Inflammatory macrophage (primary cell): ENCODE results near the gene MITF.
"Not testable (repeated sequence)": the region's sequence is repeated elsewhere in the genome, so short reads cannot be mapped to it uniquely, and the experiment has no call there.

ENCODE experiments used
- DNase-seq, 2 donors: peaks; one replicate each; pipeline ENCODE4 v3.0.0-alpha.2; 2020 to 2022

The MITF gene

DNA sequence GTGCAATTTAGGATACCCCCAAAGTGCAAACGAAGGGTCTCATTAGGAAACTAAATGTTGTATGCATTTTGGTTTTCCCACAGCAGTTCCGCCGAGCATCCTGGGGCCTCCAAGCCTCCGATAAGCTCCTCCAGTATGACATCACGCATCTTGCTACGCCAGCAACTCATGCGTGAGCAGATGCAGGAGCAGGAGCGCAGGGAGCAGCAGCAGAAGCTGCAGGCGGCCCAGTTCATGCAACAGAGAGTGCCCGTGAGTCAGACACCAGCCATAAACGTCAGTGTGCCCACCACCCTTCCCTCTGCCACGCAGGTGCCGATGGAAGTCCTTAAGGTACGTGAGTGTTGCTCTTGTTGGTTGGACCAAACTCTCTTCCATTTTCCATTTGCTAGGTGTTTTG is 139.8 kb downstream of the MITF start:
- DNase-seq, result no peak

DNA sequence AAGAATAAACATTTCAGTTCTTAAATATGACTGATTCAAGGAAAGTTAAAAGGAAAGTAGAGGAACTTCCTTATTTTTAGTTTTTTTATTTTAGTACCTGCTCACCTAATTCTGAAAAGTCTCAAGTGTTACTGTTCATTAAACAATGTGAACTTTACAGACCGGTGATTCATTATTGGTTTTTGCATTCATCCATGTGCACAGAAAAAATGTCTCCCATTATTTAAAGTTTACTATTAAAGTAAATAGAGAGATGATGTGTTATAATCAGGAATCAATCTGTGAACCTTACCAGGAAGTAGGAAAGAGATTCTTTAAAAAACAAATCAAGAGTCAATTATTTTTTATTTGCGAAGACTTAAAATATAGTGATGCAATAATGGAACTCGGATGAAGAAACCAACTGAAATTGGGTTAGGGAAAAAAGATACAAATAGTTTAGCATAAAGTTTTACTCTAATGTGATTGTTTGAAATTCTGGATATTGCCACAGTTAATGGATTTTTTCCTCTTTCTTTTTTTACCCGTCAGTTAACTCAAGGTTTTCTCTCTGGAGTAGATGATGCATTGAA is 140.9 kb downstream of the MITF start:
- DNase-seq, result no peak

DNA sequence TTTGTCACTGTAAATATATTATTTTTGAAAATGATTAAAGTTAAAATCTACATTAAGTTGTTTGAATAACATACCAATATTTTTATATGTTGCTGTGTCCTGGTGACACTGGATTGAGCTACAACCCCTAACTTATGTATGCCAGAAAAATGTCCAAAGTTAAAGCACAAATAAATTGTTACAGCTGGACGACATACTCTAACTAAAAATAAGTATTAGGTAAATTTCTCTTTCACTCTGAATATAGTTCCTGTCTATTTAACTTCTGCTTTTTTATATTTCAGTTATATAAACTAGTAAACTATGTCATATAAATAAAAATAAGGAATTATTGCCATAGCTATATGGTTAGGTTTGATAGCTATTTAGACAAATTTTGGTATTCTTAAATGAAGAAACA is 141.8 kb downstream of the MITF start:
- peak in 1 of 2 donors; percentile 70 for DNase-seq

DNA sequence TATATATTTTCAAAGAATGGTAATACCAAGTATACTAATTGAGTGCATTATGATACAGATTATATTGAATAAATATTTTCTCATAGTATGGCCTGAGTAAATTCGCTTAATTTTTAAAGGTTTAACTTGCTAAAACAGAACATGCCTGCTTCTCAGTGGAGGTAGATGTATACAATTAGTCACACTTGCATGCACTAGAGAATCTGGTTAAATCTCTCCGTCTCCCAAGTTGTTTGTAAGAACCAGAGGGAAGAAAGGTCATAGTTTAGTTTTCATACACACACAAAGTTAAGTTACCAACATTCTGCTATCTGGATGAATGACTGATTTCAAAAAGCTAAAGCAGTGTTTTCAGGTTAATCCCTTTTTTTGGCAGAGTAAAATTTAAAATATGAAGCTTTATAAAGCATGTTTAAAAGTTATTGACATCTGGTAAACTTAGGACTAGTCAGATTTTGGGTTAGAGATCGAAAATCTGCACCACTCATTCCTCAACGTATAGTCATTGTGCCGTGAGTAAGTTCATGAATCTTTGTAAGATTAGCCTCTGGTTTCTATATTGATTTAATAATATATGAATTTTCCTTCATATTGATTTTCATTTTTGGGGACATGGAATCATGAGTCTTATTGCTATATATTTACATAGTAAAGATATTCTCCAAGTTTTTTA is 142.6 kb downstream of the MITF start:
- no peak for DNase-seq

DNA sequence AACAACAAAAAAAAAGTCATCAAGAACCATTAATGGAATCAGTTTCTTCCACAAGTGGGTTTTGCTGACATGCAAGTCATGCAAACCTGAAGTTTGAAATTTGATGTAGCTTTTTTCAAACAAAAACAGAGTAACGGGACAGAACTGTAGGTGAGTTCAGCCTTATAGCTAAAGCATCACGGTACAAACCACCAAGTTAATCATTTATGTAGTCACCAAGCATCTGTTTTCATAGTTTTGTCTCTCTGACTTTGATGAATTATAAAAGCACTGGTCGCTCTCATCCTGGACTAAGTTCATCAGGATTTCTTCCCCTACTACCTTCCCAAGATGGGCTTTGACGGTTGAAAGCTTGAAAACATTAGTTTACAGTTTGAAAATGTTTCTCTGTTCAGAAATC is 143.3 kb downstream of the MITF start:
- no peak for DNase-seq

DNA sequence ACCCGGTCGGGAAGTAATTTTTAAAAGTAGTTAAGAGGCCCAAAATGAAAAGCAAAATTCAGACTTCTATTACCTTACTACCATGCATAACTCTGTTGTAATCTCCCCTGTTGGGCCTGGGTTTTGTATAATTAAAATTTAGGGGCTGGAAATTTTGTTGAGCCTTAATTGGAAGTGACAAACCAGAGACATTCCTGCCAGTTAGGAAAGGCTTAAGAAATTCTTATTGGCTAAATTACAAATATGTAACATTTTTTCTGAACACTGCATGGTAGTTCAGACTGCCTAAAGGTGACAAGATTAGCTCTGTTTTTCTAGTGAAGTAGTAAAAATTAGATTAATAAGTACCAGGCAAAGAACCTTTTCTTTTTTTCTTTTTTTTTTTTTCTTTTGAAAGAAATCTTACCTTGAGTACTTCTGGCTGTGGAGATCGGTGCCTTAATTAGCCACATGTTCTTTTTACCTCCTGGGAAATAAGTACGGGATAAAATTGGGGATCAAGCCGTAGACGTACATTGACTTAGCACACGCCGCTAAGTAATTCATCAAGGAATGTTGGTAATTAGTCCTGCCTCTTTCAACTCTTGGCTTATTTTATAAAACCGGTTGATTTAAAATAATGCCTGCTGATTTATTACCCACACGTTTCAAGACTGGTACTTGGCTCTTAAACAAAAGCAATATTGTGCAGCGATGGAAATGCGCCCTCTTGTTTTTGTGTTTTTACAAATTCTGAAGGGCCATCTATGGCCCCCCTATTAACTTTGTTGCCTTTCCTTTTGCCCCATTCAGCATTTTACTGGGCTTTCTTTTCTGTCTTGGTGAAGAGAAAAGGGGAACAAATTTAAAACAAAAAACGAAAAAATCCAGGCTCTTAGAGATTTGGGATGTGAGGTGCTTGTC is 149.0 kb downstream of the MITF start:
- no peak for DNase-seq

DNA sequence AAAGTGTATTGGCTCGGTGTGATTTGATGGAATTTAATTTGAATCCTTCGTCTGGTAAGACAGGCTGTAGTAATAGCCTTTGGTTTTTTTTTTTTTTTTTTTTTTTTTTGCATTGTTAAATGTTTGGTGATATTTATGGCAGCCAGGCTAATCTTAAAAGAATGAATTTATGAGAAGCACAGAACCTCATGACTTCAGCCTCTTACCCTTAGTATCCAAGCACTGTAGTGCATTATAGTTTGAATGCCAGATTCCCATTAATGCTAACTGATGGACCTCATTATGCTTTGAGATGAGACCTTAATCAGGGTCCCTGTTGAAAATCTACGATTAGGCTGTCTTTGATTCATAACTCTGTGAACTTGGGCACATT is 149.7 kb downstream of the MITF start:
- no peak for DNase-seq

DNA sequence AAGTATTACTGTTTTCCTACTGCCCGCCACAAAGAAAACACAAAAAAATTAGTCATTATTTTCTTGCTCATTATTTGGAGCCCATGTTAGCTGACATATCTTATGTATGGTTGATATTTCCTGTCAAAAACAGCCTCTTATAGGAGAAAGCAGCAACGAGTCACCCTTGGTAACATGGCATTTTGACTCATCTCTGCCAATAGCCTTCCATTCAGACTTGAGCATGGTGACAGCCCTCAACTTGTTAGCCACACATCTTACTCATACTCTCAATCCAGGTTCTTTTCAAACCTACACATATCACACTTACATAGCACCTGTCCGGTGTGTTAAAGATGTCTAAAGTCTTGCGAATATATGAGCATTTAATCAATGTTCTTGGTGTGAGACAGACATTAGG is 150.8 kb downstream of the MITF start:
- DNase-seq, result no peak

DNA sequence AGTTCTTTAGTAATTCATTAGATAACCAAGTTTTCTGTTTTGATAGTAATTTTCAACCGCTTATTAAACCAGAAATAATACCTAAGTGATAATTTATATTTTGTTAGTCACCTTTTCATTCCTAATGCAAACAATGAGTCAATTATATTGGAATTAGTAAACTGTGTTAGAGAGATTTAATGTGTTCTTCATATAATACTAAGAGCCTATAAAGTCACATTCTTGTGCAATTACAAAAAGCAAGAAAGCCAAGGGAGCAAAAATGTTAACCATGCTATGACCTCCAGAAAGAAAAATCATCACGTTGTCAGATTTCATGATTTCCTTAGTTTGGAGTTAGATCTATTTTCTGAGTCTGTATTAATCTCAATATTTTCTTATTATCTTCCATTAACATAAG is 151.4 kb downstream of the MITF start:
- DNase-seq, result no peak

DNA sequence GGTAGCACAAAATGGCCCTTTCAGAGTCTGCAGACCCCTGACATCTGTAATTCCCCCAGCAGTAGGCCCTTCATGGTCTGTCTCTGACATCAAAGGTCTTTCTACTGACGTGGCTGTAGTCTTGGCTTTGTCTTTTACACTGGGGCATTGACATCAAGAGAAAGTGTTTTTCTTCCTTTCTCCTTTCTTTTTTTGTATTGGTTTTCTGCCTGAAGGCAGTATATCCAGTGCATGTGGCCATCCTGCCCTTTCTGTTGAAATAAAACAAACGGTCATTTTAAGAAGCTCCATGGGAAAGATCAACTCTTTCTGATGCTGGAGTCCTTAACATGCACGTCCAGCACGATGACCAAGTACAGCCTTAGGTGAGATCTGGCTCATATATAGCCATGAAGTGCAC is 153.4 kb downstream of the MITF start:
- DNase-seq, result no peak

DNA sequence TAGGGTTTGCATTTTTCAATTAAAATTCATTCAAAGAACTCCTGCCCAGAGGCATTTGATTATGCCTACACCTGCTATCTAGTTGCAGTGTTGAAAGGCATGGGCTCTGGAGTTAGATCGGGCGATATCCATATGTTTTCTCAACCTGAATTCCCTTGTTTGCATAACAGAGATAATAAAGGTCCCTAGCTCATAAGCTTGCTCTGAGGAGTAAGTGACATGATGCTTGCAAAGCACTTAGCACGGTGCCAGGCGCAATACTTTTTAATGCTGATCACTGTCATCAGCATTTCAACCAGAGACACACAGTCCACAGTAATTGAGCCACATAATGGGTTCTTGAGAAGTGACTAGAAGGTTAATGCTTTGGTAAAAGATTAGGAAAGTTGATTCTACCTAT is 154.0 kb downstream of the MITF start:
- no peak for DNase-seq

DNA sequence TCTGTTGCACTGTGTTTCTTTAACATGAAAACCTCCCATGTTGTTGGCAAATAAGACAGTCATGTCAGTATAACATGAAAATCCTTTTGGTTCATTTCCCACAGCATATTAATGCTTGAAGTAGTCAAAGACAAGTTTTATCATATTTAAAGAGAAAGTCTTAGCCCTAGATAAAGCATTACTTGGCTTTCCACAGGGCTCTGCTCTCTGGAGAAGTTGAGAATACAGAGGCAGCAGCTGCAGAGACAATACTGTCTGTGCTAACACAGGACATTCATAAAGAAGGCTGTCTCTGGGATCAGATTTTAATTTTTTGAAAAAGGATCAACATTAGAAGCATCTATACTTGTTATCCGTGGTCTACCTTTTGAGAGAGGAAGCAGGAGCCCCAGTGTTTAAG is 156.8 kb downstream of the MITF start:
- no peak for DNase-seq

DNA sequence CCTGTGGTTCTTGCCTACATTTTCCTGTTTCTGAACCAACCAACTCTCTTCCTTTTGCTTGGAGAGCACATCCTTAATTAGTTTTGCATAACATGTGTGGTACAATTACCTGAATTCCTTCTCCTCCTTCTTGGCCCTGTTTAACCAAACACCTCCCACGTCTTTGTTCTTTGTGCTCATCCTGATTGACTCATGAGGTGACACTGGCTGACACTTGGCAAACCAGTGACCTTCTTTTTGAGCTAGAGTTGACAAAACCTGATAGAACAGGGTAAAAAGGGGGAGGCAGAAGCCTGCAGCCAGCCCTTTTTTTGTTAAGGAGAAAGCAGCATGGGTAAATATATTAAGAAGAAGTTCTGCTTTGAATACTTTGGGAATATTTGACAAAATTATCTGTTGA is 161.1 kb downstream of the MITF start:
- no peak for DNase-seq

DNA sequence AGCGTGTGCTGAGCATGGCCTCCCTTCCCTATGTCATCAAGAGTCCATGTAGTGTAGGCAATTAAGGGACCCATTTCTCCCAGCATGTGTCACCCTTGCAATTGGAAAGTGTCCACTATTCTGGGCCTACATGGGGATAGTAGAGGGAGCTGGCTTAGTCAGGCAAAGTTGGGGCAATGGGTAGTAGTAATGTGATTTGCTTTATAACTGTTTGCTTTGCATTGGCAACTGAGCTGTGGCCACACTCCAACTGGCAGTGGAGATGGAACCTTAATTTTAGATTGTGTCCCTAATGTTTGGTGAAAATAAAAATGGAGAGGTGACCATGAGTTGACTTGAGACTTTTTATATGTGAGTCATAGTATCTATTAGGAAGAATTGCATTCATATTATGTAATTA is 162.5 kb downstream of the MITF start:
- no peak for DNase-seq

DNA sequence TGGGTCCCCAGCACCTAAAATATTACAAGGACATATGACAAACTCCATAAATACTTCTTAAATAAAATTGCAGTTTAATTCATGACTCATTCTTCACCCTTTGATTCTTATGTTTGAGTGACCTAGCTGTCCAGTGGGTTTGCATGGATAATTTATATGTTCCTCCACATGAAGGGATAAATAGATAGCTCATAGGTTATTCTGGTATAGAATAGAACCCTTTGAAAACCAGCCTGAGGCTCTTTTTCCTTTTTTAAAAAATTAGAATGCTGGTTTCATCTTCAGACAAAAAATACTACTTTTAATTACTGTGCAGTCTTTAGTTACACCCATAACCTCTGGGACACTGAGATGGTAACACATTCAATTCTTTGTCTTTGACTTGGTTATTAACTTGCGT is 163.1 kb downstream of the MITF start:
- DNase-seq, result no peak

DNA sequence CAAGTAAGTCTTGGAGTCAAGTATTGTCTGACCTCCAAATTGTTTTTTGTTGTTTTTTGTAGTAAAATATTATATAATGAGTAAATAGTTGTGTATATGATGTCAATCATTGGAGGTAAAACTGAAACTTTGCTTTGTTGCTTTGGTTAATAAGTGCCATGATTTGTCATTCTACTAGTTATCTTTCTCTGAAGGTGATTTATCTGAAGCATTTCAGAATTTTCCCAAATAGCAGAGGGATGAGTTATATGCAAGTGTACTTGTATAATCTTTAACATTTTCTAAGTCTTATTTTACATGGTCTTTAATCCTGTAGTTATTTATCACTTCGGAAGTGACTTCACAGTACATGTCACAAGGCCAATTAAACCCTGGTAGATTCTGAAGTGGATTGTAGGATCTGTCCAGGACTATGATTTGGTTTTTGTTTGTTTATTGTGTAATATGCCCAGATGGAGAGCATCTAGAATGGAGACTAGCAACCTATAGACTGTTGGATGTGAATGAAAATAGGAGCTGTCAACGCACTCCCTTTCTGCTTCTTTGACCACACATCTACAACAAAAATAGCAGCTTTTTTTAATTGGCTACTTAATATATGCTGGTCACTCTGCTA is 167.2 kb downstream of the MITF start:
- no peak for DNase-seq

DNA sequence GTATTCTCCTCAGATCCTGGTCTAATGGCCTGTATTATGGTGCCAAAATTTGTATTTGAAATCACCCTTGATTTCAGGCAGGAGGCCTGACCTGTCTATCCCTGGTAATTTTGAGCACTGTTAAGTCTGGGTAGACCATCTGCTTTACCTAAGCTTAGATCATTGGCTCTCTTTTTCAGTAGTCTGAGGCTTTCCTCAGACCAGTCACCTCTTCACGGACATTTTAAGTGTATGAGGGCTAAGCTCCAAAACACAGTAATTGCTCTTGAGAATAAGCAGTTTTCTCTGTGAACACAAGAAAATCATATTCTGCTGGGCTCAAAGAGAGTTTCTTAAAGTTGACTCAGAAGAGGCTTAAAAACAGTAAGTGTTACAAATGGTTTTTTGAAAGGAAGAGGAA is 168.3 kb downstream of the MITF start:
- DNase-seq, result no peak

DNA sequence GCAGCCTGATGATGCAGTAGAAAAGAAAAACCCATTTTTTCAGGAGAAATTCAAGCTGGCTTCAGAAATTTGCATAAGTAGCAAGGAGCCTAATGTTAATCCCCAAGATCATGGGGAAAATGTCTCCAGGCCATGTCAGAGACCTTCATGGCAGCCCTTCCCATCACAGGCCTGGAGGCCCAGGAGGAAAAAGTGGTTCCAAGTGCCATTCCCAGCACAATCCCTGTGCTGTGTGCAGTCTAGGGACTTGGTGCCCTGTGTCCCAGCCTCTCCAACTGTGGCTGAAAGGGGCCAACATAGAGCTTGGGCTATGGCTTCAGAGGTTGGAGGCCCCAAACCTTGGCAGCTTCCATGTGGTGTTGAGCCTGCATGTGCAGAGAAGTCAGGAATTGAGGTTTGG is 170.6 kb downstream of the MITF start:
- DNase-seq, result not testable (repeated sequence)

DNA sequence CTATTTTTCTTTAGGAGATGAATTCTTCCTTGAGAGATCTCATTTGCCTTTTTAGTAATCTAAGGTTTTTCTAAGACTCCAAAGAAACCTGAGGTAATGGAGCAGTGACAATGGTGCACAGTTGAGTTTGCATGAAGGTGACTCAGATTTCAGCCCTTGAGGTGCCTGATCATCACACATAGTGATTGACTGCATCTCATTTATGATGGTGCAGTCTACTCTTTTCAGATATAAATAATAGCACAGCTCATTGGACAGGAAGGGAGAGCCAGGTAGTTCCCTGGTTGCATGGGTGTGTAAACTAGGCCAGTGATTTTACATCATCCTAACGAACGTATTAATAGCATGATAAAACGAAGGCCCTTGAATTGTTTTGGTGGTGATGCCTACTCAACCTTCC is 174.2 kb downstream of the MITF start:
- no peak for DNase-seq

DNA sequence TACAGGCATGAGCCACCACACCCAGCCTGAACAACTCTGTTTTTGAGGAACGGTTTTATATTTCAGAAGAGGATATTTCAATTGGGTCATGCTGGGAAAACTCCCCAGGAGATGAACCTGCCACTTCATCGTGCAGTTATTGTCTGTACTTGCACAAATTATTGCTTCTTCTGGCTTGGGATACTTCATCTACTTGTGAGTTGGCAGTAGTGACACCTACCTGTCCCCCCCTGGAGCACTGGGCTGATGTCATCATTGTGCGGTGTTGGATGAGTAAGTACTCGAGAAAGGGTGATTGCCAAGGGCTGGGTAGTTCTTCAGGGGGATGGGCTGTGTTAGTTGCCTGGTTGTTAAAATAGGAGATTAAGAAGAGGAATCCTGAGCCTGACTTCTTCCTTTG is 175.1 kb downstream of the MITF start:
- DNase-seq, result no peak

DNA sequence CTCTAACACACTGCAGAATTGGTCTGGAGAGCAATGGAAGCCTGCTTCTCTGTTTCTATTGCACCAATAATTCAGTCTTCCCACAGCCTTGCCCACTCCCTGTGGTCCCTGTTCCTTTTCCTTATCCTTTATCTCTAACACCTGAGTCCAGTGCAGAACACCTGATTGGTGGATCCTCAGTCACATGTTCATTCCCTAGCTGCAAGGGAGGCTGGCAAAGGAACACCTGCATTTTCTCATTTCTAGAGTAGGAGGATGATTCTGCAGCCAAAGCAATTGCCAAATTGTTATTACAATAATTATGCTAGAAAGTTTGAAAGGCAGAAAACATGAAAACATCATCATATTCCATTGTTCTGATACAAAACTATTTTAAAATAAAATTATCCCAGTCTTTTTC is 176.5 kb downstream of the MITF start:
- no peak for DNase-seq

DNA sequence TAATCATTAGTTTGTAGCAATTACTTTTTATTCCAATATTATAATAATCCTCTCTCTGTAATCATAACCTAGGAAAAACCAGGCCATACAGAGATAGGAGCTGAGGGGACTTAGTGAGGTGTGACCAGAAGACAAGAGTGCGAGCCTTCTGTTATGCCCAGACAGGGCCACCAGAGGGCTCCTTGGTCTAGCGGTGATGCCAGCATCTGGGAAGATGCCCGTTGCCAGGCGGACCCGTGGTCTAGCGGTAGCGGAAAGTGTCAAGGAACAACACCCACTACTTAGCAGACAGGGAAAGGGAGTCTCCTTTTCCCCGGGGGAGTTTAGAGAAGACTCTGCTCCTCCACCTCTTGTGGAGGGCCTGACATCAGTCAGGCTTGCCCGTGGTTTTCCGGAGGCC is 180.7 kb downstream of the MITF start:
- DNase-seq, result not testable (repeated sequence)

DNA sequence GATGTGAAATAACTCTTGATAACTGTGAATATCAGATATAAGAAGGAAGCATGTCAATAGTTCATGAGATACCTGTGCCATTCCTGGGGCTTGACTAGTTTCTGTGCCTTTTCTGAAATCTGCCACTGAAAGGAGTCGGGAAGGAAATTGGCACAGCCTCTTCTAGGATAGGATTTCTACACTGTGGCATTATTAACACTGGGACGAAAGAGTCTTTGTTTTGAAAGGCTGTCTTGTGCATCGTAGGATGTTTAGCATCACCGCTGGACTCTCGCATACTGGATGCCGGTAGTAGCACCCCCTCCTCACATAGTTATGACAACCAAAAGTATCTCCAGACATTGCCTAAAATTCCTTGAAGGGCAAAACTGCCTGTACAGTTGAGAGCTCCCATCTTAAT is 182.4 kb downstream of the MITF start:
- DNase-seq, result no peak
